Parathyroid adenoma (tissue), 2 donors: ENCODE results near the gene ARHGEF7.

Source experiments
- H2AFZ ChIP-seq: fragments of 300-600 bp; sonication (generic); one replicate; pipeline ENCODE4 v1.7.0; 2017; ENCODE audit warnings: antibody characterized with exemption, mild to moderate bottlenecking
- H3K27ac ChIP-seq: fragments of 300-600 bp; sonication (generic); one replicate; pipeline ENCODE4 v1.7.0; 2017
- H3K27me3 ChIP-seq: fragments of 300-600 bp; sonication (generic); one replicate; pipeline ENCODE4 v1.7.0; 2017; ENCODE audit warnings: low read length; ENCODE audit not compliant: control insufficient read depth, insufficient read depth
- H3K36me3 ChIP-seq: fragments of 300-600 bp; sonication (generic); one replicate; pipeline ENCODE4 v1.7.0; 2017; ENCODE audit warnings: low read length; ENCODE audit not compliant: control insufficient read depth, insufficient read depth
- H3K4me1 ChIP-seq: fragments of 300-600 bp; sonication (generic); one replicate; pipeline ENCODE4 v1.7.0; 2017; ENCODE audit warnings: control low read depth
- H3K4me2 ChIP-seq: fragments of 300-600 bp; sonication (generic); one replicate; pipeline ENCODE4 v1.7.0; 2017; ENCODE audit warnings: low read length
- H3K4me3 ChIP-seq: fragments of 300-600 bp; sonication (generic); one replicate; pipeline ENCODE4 v1.7.0; 2017; ENCODE audit warnings: low read depth, low read length
- H3K79me2 ChIP-seq: fragments of 300-600 bp; sonication (generic); one replicate; pipeline ENCODE4 v1.7.0; 2017; ENCODE audit warnings: control low read depth
- H3K9ac ChIP-seq: fragments of 300-600 bp; sonication (generic); one replicate; pipeline ENCODE4 v1.7.0; 2017; ENCODE audit warnings: mild to moderate bottlenecking
- H3K9me3 ChIP-seq: fragments of 300-600 bp; sonication (generic); one replicate; pipeline ENCODE4 v1.7.0; 2017; ENCODE audit warnings: low read length; ENCODE audit not compliant: control insufficient read depth
- CTCF ChIP-seq: fragments of 300-600 bp; sonication (generic); IDR thresholded peaks from one replicate; pipeline ENCODE4 v1.7.0; 2017; ENCODE audit warnings: antibody characterized with exemption, mild to moderate bottlenecking
- donor health status: primary hyperparathyroidism.

Gene ARHGEF7

GRCh38 chr13:111239764-111240670, 124.9 kb downstream of the ARHGEF7 start:
- Histone ChIP-seq H3K36me3 (no peaks in the 10 kb centered on the region), H3K27ac (no peak overlapping the region)

GRCh38 chr13:111241006-111241755, 126.1 kb downstream of the ARHGEF7 start:
- H2AFZ ChIP-seq = no peak overlapping the region
- no peak for TF ChIP-seq CTCF
- no peaks in the 10 kb centered on the region for H3K4me1 ChIP-seq
- no peaks in the 10 kb centered on the region for H3K79me2 ChIP-seq
- no peaks in the 10 kb centered on the region for H3K9me3 ChIP-seq
- H3K4me3 ChIP-seq = no peak overlapping the region
- H3K27ac ChIP-seq = no peak overlapping the region
- H3K36me3 ChIP-seq = no peaks in the 10 kb centered on the region
- no peak overlapping the region for H3K9ac ChIP-seq
- no peaks in the 10 kb centered on the region for H3K27me3 ChIP-seq
- H3K4me2 ChIP-seq = no peak overlapping the region

More at GRCh38 chr13:111239764-111240670, 124.9 kb downstream of the ARHGEF7 start:
- no peak for TF ChIP-seq CTCF
- no peaks in the 10 kb centered on the region for H3K27me3 ChIP-seq
- no peak overlapping the region for H2AFZ ChIP-seq
- no peaks in the 10 kb centered on the region for H3K9me3 ChIP-seq
- H3K4me1 ChIP-seq = no peaks in the 10 kb centered on the region
- H3K4me3 ChIP-seq = no peak overlapping the region
- H3K9ac ChIP-seq = no peak overlapping the region
- H3K79me2 ChIP-seq = no peaks in the 10 kb centered on the region
- no peak overlapping the region for H3K4me2 ChIP-seq

GRCh38 chr13:111241862-111242261, 126.8 kb downstream of the ARHGEF7 start:
- no peak overlapping the region for H3K4me2 ChIP-seq
- H3K4me3 ChIP-seq = no peak overlapping the region
- H3K9me3 ChIP-seq = no peaks in the 10 kb centered on the region
- no peak overlapping the region for H3K27ac ChIP-seq
- H3K79me2 ChIP-seq = no peaks in the 10 kb centered on the region
- TF ChIP-seq CTCF = no peak
- no peaks in the 10 kb centered on the region for H3K36me3 ChIP-seq
- no peaks in the 10 kb centered on the region for H3K4me1 ChIP-seq
- no peak overlapping the region for H2AFZ ChIP-seq
- no peaks in the 10 kb centered on the region for H3K27me3 ChIP-seq
- H3K9ac ChIP-seq = no peak overlapping the region

- no peaks in the 10 kb centered on the region for H3K79me2 ChIP-seq
- H3K36me3 ChIP-seq = no peaks in the 10 kb centered on the region
- H3K4me1 ChIP-seq = no peaks in the 10 kb centered on the region
- H3K9me3 ChIP-seq = no peaks in the 10 kb centered on the region
- no peak overlapping the region for H3K9ac ChIP-seq
- no peak overlapping the region for H3K4me2 ChIP-seq
- no peak overlapping the region for H2AFZ ChIP-seq
- H3K27ac ChIP-seq = no peak overlapping the region
- no peak for TF ChIP-seq CTCF
- no peak overlapping the region for H3K4me3 ChIP-seq
- no peaks in the 10 kb centered on the region for H3K27me3 ChIP-seq
These were observed 127.5 kb downstream of the ARHGEF7 start for GRCh38 chr13:111242585-111242984.
